Naive B cell (primary cell): ENCODE results near the gene AURKA. TPM values are rescaled to one million over a fixed set of nuclear protein-coding genes. Genes with fewer than 3 reads are reported as not detected.
"Not testable (repeated sequence)": the region's sequence is repeated elsewhere in the genome, so short reads cannot be mapped to it uniquely, and the experiment has no call there.

Source experiments
- ATAC-seq, 2 donors: fragments of 150-1000 bp; cut with Tn5 transposase; 2 replicates each; pipeline ENCODE4 v1.10.0; 2021; ENCODE audit warnings: low read depth in 2 of 2, mild to moderate bottlenecking in 2 of 2, moderate library complexity in 2 of 2
- DNase-seq: peaks from one replicate; pipeline ENCODE4 v3.0.0; 2022
- H3K27ac Mint-ChIP-seq, 6 donors: one replicate each; pipeline ENCODE4 v1.8.0; 2020 to 2022; ENCODE audit warnings: mild to moderate bottlenecking in 6 of 6, mixed read lengths in 6 of 6, moderate library complexity in 5 of 6, inconsistent platforms in 2 of 6
- H3K27me3 Mint-ChIP-seq, 3 donors: one replicate each; pipeline ENCODE4 v1.8.0; 2021 to 2022; ENCODE audit warnings: mixed read lengths in 3 of 3, mild to moderate bottlenecking in 1 of 3
- H3K36me3 Mint-ChIP-seq, 2 donors: one replicate each; pipeline ENCODE4 v1.8.0; 2020 to 2022; ENCODE audit warnings: mixed read lengths in 2 of 2, inconsistent platforms in 1 of 2, mild to moderate bottlenecking in 1 of 2
- H3K4me1 Mint-ChIP-seq, 3 donors: one replicate each; pipeline ENCODE4 v1.8.0; 2020 to 2022; ENCODE audit warnings: mixed read lengths in 3 of 3, inconsistent platforms in 1 of 3, mild to moderate bottlenecking in 1 of 3, moderate library complexity in 1 of 3
- H3K4me3 Mint-ChIP-seq, 8 donors: one replicate each; pipeline ENCODE4 v1.8.0; 2020 to 2022; ENCODE audit warnings: mild to moderate bottlenecking in 8 of 8, mixed read lengths in 8 of 8, moderate library complexity in 8 of 8, inconsistent platforms in 2 of 8
- H3K9me3 Mint-ChIP-seq, 7 donors: one replicate each; pipeline ENCODE4 v1.8.0; 2020 to 2022; ENCODE audit warnings: mixed read lengths in 7 of 7, mild to moderate bottlenecking in 5 of 7, inconsistent platforms in 2 of 7, moderate library complexity in 1 of 7
- polyA plus RNA-seq, 6 donors: library from polyadenylated mRNA; unstranded; fragments of 300-500 nt; fragmentation: Illumina TruSeq; gene quantifications; one replicate each; pipeline ENCODE4 v1.2.3, GENCODE V29; 2021; ENCODE audit warnings: low read depth in 6 of 6

AURKA gene
- polyA plus RNA-seq, 6 donors from 2014 or later, result 0.13 to 1.6 (median 0.96) TPM; not detected in 1

DNA sequence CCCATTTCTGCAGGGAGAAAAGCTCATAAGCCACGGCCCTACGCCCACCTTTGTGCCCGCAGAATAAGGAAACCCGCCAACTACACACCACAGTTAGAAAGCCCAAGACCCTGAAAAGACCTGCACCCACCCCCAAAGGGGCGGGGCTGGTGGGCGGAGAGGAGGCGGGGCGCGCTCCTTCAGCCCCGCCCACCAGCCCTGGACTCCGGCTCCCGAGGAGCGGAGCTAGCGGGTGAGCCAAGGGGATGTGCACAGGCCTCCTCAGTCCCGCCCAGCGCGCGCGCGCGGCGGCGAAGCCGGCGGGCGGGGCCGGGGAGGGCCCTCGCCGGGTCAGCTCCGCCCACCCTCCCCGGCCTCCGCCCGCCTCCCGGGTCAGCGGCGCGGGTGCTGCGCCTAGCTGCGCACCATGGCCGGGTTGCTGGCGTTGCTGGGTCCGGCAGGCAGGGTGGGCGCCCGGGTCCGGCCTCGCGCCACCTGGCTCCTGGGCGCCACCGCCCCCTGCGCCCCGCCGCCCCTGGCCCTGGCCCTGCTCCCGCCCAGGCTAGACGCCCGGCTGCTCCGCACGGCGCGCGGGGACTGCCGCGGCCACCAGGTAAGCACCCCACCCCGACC is 33.3 kb downstream of the AURKA start, which contains the start of gene FAM210B:
FAM210B (plus strand) TSS at position 375 of the 612 bp plus-strand sequence; CDS start at position 407, 32 bp downstream.
- H3K27ac Mint-ChIP-seq, result peak within 1 kb of the TSS in 3 of 6 donors; percentile 42 to 50 (median 47)
- H3K36me3 Mint-ChIP-seq, result no peaks in the 10 kb centered on the region
- DNase-seq, result peak; percentile 62
- H3K9me3 Mint-ChIP-seq, result peaks cover 0 to 2% (median 0%) of the 10 kb centered on the region in 7 donors
- peaks cover 0 to 6% (median 2%) of the 10 kb centered on the region in 3 donors for H3K27me3 Mint-ChIP-seq
- ATAC-seq, result peak; percentile 97 to 98
- peak within 1 kb of the TSS; percentile 73 to 94 (median 90) for H3K4me3 Mint-ChIP-seq
- H3K4me1 Mint-ChIP-seq, result peaks cover 8 to 18% (median 9%) of the 10 kb centered on the region in 3 donors

DNA sequence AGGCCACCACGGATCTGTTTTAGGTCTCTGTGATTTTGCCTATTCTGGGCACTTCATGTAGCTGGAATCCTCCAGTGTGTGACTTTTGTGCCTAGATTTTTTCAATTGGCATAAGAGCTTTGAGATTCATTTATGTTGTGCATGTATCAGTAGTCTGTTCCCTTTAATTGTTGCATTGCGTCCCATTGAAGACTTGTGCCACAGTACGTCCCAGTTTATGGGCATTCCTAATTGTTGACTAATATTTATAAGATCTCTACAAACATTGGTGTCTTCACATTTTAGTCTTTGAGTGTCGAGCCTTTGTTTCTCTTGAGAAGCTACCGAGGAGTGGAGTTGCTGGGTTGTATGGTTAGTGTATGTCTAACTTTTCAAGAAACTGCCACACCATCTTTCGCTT is 33.9 kb downstream of the AURKA start:
- Mint-ChIP-seq H3K27me3 (peaks cover 0 to 11% (median 8%) of the 10 kb centered on the region in 3 donors), H3K27ac (peak overlapping the region in 1 of 6 donors; percentile 50), H3K9me3 (peaks cover 0 to 2% (median 0%) of the 10 kb centered on the region in 7 donors), H3K36me3 (no peaks in the 10 kb centered on the region), H3K4me1 (peaks cover 8 to 18% (median 9%) of the 10 kb centered on the region in 3 donors), H3K4me3 (peak overlapping the region; percentile 64 to 92 (median 88))
- DNase-seq, result no peak
- no peak for ATAC-seq

DNA sequence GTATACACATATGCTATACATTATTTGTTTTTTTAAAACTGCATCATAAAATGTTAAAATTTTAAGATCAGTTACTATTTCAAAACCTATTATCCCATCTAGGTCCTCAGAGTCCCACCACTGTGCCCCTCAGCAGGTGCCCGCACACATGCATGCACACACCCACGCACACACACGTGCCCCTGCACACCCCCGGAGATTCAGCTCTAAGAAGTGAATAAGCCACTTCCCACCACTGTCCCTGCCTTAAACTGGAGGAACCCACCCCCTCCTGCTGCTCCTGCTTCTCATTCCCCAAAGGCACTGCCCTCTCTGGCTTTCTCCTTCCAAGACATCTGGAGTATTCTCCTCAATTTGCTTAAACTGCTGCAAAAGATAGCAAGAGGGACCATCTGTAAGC is 38.7 kb downstream of the AURKA start:
- ATAC-seq, result no peak
- H3K36me3 Mint-ChIP-seq, result no peaks in the 10 kb centered on the region
- H3K27ac Mint-ChIP-seq, result no peak overlapping the region
- peaks cover 0 to 2% (median 0%) of the 10 kb centered on the region in 7 donors for H3K9me3 Mint-ChIP-seq
- no peak overlapping the region for H3K4me3 Mint-ChIP-seq
- peaks cover 6 to 40% (median 33%) of the 10 kb centered on the region in 3 donors for H3K27me3 Mint-ChIP-seq
- no peak for DNase-seq
- H3K4me1 Mint-ChIP-seq, result peaks cover 0 to 4% (median 3%) of the 10 kb centered on the region in 3 donors

DNA sequence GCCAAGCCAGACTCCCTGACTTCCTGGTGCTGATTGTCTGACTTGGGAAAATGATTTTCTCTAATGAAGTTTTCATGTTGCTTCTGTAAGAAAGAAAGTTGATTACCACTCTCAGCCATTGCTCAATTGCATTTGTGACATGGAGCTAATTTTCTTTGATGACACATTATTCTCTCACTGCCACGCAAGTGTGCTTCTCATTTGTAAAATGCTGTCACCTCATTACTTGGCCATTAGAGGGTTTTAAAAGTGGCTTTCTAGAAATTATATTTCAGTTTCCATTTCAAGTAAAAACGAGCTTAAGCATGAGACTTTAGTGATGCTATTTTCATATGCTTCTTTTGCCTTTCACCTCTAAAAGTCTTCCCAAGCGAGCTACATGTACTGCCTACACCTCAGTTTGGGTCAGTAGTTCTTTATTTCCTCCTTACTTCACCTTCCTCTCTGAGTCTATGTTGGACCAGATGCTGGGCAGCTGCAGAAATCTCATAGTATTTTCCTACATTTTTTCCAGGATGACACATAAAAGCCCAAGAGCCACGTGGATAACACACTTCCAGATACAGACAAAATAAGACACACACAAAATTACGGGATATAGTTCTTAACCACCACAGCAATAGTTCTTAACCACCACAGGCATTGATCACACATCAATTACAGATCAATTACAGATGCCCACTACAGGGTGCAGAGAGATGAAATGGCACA is 39.5 kb downstream of the AURKA start:
- DNase-seq, result no peak
- H3K4me3 Mint-ChIP-seq, result no peak overlapping the region
- H3K27me3 Mint-ChIP-seq, result peaks cover 9 to 49% (median 42%) of the 10 kb centered on the region in 3 donors
- peaks cover 0 to 6% (median 0%) of the 10 kb centered on the region in 3 donors for H3K4me1 Mint-ChIP-seq
- no peak for ATAC-seq
- peaks cover 0 to 2% (median 0%) of the 10 kb centered on the region in 7 donors for H3K9me3 Mint-ChIP-seq
- H3K36me3 Mint-ChIP-seq, result no peaks in the 10 kb centered on the region
- H3K27ac Mint-ChIP-seq, result no peak overlapping the region

DNA sequence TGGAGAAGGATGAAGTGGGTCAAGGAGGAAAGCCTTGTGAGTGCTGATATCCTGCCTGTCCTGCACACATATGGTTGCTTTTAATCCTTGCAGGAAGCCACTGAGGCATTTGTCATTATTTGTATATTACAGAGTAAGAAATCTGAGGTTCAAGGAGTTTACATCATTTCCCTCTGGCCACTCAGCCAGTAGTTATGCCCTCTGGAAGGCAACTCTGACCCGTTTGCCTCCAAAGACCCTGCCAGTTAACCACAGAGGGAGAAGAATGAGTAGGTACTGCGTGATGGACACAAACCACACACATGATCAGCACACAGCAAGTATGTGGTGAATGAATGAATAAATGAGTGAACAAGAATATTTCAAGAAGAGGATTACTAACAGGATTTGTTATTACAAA is 41.2 kb downstream of the AURKA start:
- Mint-ChIP-seq H3K27me3 (peaks cover 16 to 59% (median 53%) of the 10 kb centered on the region in 3 donors), H3K4me1 (peaks cover 0 to 6% (median 0%) of the 10 kb centered on the region in 3 donors), H3K9me3 (peaks cover 0 to 4% (median 0%) of the 10 kb centered on the region in 7 donors), H3K4me3 (no peak overlapping the region), H3K36me3 (peaks cover 0 to 7% of the 10 kb centered on the region in 2 donors), H3K27ac (no peak overlapping the region)
- ATAC-seq, result no peak
- no peak for DNase-seq

DNA sequence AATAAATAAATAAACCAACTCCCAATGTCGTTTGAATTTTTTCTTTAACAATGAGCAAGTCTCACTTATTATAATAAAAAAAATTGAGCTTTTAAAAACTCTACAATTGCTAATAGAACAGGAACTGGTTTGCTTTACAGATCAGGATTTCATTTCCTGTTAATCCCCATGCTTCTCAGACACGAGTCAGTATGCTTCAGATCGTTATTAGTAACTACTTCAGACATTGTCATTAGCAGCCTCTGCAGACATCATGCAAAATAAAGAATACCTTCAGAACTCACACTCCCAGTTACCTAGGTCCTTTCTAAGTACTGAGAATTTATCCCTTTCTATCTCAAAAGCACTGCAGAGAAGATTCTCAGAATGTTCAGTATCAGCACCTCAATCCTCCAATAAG is 43.3 kb downstream of the AURKA start:
- peaks cover 22 to 73% (median 72%) of the 10 kb centered on the region in 3 donors for H3K27me3 Mint-ChIP-seq
- peaks cover 0 to 7% of the 10 kb centered on the region in 2 donors for H3K36me3 Mint-ChIP-seq
- DNase-seq, result no peak
- peaks cover 0 to 11% (median 2%) of the 10 kb centered on the region in 3 donors for H3K4me1 Mint-ChIP-seq
- no peak overlapping the region for H3K27ac Mint-ChIP-seq
- H3K4me3 Mint-ChIP-seq, result no peak overlapping the region
- peaks cover 0 to 4% (median 0%) of the 10 kb centered on the region in 7 donors for H3K9me3 Mint-ChIP-seq
- ATAC-seq, result no peak

DNA sequence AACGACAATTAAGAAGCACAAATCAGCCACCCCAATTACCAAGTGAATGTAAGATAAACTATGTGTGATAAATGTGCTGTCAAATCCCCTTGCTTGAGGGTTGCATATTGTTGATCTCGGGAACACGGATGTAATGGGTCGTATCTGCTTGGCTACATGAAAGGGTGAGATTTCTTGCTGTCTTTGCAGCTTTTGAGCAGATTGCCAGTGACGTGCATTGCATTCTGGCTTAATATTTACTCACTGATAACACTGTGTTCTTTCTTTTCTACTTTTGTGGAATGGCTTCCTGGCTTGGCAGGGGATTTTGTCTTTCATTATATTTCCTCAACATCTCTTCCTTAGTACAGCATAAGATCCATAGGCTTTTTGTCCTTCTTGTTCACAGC is 43.7 kb downstream of the AURKA start:
- Mint-ChIP-seq H3K4me1 (peaks cover 0 to 15% (median 6%) of the 10 kb centered on the region in 3 donors), H3K27me3 (peaks cover 25 to 73% (median 72%) of the 10 kb centered on the region in 3 donors), H3K9me3 (peaks cover 0 to 4% (median 0%) of the 10 kb centered on the region in 7 donors), H3K36me3 (peaks cover 0 to 7% of the 10 kb centered on the region in 2 donors), H3K27ac (no peak overlapping the region), H3K4me3 (no peak overlapping the region)
- DNase-seq, result no peak
- ATAC-seq, result no peak

DNA sequence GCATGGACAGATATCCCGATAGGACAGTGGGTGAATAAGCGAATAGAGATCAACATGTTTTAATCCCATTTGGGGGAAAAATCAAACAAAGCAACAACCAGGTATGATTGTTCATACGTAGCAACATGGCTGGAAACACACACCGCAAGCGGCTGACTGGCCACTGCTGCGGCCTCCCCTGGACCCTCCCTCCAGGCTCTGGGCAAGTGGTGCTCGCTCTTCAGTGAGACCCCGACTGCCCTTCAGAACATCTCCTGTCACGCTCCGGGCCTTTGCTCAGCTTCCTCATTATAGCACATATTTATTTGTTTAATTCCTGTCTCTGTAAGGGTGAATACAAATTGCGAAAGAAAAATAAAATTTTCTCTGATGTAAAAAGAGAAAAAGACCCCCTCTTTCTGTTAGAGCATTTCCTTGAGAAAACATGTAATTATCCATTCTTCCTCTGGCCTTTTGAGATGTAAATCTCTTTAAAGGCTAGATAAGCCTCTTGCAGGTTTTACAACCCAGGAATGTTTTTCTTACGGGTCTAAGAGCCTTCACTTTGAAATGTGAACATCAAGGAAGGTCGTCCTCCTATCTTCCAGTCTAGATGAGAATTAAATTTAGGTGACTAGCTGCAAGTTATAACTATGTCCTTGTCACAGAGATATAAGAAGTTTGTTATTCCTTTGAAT is 44.2 kb downstream of the AURKA start:
- Mint-ChIP-seq H3K27me3 (peaks cover 29 to 76% (median 73%) of the 10 kb centered on the region in 3 donors), H3K9me3 (peaks cover 0 to 4% (median 0%) of the 10 kb centered on the region in 7 donors), H3K36me3 (peaks cover 0 to 7% of the 10 kb centered on the region in 2 donors), H3K4me3 (no peak overlapping the region), H3K4me1 (peaks cover 0 to 15% (median 8%) of the 10 kb centered on the region in 3 donors), H3K27ac (no peak overlapping the region)
- ATAC-seq (no peak), DNase-seq (no peak)

DNA sequence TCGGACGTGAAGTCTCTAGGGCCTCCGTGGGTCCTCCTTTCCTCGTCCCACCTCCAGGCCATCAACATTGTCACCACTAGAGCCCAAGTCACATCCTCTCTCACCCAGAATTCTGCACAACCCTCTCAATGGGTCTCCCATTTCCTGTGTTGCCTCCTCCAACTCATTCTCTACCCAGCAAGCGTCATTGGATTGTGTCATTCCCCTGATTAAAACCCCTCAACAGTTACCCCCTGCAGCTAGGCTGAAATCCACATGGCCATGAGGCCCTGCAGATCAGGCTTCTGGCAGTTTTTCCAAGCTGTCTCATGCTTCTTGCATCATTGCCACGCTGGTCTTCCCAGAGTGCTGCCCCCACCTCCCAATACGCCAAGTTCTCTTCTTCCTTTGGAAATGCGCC is 46.1 kb downstream of the AURKA start:
- Mint-ChIP-seq H3K36me3 (peaks cover 0 to 7% of the 10 kb centered on the region in 2 donors), H3K27ac (no peak overlapping the region), H3K27me3 (peaks cover 42 to 82% (median 76%) of the 10 kb centered on the region in 3 donors), H3K4me3 (no peak overlapping the region), H3K4me1 (peaks cover 0 to 15% (median 8%) of the 10 kb centered on the region in 3 donors), H3K9me3 (peaks cover 0 to 3% (median 0%) of the 10 kb centered on the region in 7 donors)
- ATAC-seq, result no peak
- DNase-seq, result no peak

DNA sequence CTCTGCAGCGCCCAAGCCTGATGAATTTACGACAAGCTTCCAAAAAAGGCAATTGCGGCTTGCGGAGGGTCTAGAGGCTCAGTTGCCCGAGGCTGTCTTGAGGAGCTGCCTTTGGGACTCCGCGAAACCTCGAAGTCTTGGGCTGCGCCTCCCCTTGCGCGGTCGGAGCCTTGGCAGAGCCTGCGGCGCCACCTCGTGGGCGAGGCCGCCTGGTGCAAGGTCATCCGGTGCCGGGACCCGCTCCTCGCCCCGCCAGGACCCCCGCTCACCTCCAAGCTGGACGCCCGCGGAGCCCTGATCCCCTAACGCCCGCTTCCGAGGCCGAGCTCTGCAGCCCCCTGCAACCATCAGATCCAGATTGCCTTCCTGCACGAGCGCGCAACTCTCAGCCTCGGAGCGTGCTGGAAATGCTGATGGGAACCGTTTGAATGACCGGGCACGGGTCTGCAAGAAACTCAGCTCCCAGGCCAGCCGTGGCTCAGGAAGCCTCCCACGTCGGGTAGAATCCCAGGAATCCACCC is 48.1 kb downstream of the AURKA start:
- peaks cover 0 to 2% (median 0%) of the 10 kb centered on the region in 7 donors for H3K9me3 Mint-ChIP-seq
- DNase-seq (no peak), ATAC-seq (no peak)
- no peak overlapping the region for H3K27ac Mint-ChIP-seq
- peaks cover 0 to 7% of the 10 kb centered on the region in 2 donors for H3K36me3 Mint-ChIP-seq
- H3K4me1 Mint-ChIP-seq, result peaks cover 0 to 15% (median 8%) of the 10 kb centered on the region in 3 donors
- no peak overlapping the region for H3K4me3 Mint-ChIP-seq
- peaks cover 57 to 86% (median 83%) of the 10 kb centered on the region in 3 donors for H3K27me3 Mint-ChIP-seq

DNA sequence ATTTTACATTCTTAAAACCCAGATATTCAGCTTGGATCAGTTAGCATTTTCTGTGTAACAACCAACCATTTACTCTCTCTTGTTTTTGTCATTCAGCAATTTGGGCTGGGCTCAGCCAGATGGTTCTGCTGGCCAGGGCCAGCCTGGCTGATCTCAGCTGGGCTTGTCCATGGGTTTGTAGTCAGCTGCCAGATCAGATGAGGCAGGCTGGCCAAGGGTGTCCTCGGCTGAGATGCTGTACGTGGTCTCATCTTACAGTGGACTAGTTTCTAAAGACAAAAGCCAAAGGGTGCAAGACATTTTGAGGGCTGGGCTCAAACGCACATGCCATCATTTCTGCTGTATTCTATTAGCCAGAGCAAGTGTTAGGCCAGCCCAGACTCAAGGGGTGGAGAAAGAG is 49.2 kb downstream of the AURKA start:
- no peak for DNase-seq
- Mint-ChIP-seq H3K4me1 (peaks cover 0 to 9% (median 8%) of the 10 kb centered on the region in 3 donors), H3K9me3 (peaks cover 0 to 2% (median under 1%) of the 10 kb centered on the region in 7 donors), H3K36me3 (peaks cover 0 to 7% of the 10 kb centered on the region in 2 donors), H3K27ac (peak overlapping the region in 1 of 6 donors; percentile 19), H3K4me3 (no peak overlapping the region), H3K27me3 (peaks cover 54 to 87% (median 81%) of the 10 kb centered on the region in 3 donors)
- no peak for ATAC-seq

DNA sequence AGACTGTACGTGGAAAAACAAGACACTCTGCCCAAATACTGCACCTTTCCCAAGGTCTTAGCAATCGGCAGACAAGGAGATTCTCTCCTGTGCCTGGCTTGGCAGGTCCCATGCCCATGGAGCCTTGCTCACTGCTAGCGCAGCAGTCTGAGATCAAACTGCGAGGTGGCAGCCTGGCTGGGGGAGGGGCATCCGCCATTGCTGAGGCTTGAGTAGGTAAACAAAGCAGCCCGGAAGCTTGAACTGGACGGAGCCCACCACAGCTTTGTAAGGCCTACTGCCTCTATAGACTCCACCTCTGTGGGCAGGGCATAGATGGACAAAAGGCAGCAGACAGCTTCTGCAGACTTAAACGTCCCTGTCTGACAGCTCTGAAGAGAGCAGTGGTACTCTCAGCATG is 55.3 kb downstream of the AURKA start:
- not testable (repeated sequence) for H3K4me3 Mint-ChIP-seq, H3K4me1 Mint-ChIP-seq, DNase-seq, ATAC-seq, H3K27ac Mint-ChIP-seq, H3K36me3 Mint-ChIP-seq
- Mint-ChIP-seq H3K9me3 (peaks cover 4 to 19% (median 11%) of the 10 kb centered on the region in 7 donors), H3K27me3 (peaks cover 46 to 67% (median 46%) of the 10 kb centered on the region in 3 donors)

DNA sequence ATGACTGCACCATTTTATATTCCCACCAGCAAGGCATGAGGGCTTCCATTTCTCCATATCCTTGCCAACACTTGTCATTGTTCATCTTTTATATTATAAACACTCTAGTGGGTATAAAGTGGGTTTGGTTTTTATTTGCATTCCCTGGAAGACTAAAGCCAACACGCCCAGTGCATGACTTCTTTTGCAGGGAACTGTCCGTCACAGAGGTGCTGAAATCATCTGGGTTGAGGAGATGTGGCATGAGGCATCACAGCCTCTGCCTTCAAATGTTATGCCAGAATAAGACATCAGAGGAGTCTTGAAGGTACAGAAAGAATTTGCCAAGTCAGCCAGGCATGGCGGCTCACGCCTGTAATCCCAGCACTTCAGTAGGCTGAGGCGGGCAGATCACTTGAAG is 63.2 kb downstream of the AURKA start:
- Mint-ChIP-seq H3K36me3 (no peaks in the 10 kb centered on the region), H3K9me3 (peaks cover 0 to 13% (median 9%) of the 10 kb centered on the region in 7 donors), H3K4me3 (no peak overlapping the region), H3K27ac (no peak overlapping the region), H3K4me1 (no peaks in the 10 kb centered on the region), H3K27me3 (peaks cover 14 to 41% (median 21%) of the 10 kb centered on the region in 3 donors)
- no peak for DNase-seq
- no peak for ATAC-seq
